Bronchial epithelial cell (primary cell): ENCODE results near the gene MITF. TPM values are rescaled to one million over a fixed set of nuclear protein-coding genes. Genes with fewer than 3 reads are reported as not detected.

Experiments used
- DNase-seq: peaks from one replicate; pipeline ENCODE4 v3.0.0-alpha.2; 2010; ENCODE audit warnings: low read depth
- FAIRE-seq: peaks from 2 replicates; lab custom pipeline; 2011; peaks lifted over from hg19 to GRCh38; lab: Jason Lieb, UNC
- H3K27me3 ChIP-seq: 2 replicates; pipeline ENCODE4 v1.5.1; 2011; ENCODE audit warnings: low read length; ENCODE audit not compliant: control insufficient read depth, insufficient read depth
- H3K36me3 ChIP-seq: 2 replicates; pipeline ENCODE4 v1.5.1; 2011; ENCODE audit warnings: low read length; ENCODE audit not compliant: control insufficient read depth, insufficient read depth
- H3K4me3 ChIP-seq: 2 replicates; pipeline ENCODE4 v1.5.1; 2011; ENCODE audit warnings: mild to moderate bottlenecking, low read depth, low read length, control low read depth
- CTCF ChIP-seq: IDR thresholded peaks from 2 replicates; pipeline ENCODE4 v1.5.1; 2011; ENCODE audit warnings: mild to moderate bottlenecking, moderate library complexity, low read length, control low read depth, inconsistent platforms; ENCODE audit not compliant: insufficient read depth, severe bottlenecking
- total RNA-seq: library from RNA; depleted of rRNA; stranded (reverse); fragments of >200 nt; gene quantifications from 2 replicates; pipeline ENCODE4 v1.2.1, GENCODE V29; 2014

Gene MITF
- total RNA-seq, 1 donor from 2014 or later, result 1.6 TPM

- Histone ChIP-seq H3K27me3 (no peaks in the 10 kb centered on the region), H3K36me3 (no peaks in the 10 kb centered on the region), H3K4me3 (no peak overlapping the region)
- DNase-seq, result no peak
- no peak for FAIRE-seq
- no peak for TF ChIP-seq CTCF
These were observed 248.6 kb downstream of the MITF start for GRCh38 chr3:69987833-69988232.

GRCh38 chr3:69993757-69994156, 254.5 kb downstream of the MITF start:
- Histone ChIP-seq H3K36me3 (no peaks in the 10 kb centered on the region), H3K27me3 (no peaks in the 10 kb centered on the region), H3K4me3 (no peak overlapping the region)
- no peak for TF ChIP-seq CTCF
- DNase-seq, result peak; percentile 2
- no peak for FAIRE-seq

GRCh38 chr3:69994919-69995318, 255.7 kb downstream of the MITF start:
- no peak for TF ChIP-seq CTCF
- no peak for DNase-seq
- no peak for FAIRE-seq
- Histone ChIP-seq H3K36me3 (no peaks in the 10 kb centered on the region), H3K27me3 (no peaks in the 10 kb centered on the region), H3K4me3 (no peak overlapping the region)

GRCh38 chr3:69997631-69998307, 258.5 kb downstream of the MITF start:
- TF ChIP-seq CTCF, result no peak
- H3K4me3 ChIP-seq, result no peak overlapping the region
- FAIRE-seq (no peak), DNase-seq (no peak)
- H3K36me3 ChIP-seq, result no peaks in the 10 kb centered on the region
- H3K27me3 ChIP-seq, result no peaks in the 10 kb centered on the region

- Histone ChIP-seq H3K4me3 (no peak overlapping the region), H3K27me3 (no peaks in the 10 kb centered on the region), H3K36me3 (no peaks in the 10 kb centered on the region)
- TF ChIP-seq CTCF, result no peak
- FAIRE-seq, result no peak
- DNase-seq, result no peak
These were observed 259.5 kb downstream of the MITF start for GRCh38 chr3:69998759-69999139.
